Measurements from ENCODE around the gene DIRAS2.

The DIRAS2 gene

DNA sequence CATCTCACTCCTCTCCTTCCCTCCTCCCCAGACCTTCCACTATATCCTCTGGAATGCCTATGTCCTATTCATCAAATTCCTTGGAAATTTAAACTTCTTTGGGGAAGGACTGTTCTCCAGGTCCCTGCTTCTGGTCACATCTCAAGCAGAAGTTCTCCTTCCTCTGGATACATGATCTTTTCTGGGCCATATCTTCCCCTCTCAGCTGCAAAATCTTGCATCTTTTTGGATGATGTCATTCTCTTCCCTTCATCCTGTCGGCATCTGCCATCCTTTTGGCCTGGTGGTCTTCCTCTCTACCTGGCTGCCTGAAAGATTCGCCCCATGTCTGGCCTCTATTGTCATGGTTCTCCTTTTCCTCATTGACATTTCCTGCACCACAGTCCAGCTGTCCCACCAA, 5.2 kb upstream of the DIRAS2 start (continued):
- TF ChIP-seq, protein P1, sequence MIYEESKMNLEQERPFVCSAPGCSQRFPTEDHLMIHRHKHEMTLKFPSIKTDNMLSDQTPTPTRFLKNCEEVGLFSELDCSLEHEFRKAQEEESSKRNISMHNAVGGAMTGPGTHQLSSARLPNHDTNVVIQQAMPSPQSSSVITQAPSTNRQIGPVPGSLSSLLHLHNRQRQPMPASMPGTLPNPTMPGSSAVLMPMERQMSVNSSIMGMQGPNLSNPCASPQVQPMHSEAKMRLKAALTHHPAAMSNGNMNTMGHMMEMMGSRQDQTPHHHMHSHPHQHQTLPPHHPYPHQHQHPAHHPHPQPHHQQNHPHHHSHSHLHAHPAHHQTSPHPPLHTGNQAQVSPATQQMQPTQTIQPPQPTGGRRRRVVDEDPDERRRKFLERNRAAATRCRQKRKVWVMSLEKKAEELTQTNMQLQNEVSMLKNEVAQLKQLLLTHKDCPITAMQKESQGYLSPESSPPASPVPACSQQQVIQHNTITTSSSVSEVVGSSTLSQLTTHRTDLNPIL (CRISPR knock-in tag; IDR thresholded peaks at IDR 0.05; ENCODE audit: low read depth): no peak
- TF ChIP-seq PPARA (CRISPR knock-in tag; IDR thresholded peaks at IDR 0.05; ENCODE audit: borderline replicate concordance) (no peak), ARNTL (CRISPR knock-in tag; IDR thresholded peaks at IDR 0.05; ENCODE audit: borderline replicate concordance, low read depth) (no peak)

DNA sequence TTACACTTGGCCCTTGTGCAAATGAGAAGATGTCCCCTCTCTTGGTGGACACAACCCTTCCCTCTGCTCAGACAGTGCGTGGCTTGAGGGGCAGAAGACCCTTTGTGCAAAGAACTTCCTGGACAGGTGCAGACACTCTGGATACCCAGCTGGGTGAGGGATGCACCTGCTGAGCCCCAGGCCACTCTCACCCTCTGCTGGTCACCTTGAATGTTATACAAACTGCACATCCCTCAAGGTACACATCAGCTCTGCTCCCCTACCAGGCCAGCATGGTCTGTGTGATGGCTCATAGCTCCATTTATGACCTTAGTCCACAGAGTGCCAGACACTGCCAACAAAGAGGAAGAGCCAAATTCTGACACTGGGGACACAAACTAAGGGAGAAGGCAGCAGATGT, 3.1 kb upstream of the DIRAS2 start:
- no peak for TF ChIP-seq TOX (CRISPR knock-in tag; IDR thresholded peaks at IDR 0.05; ENCODE audit: borderline replicate concordance)
- no peak for TF ChIP-seq BACH2 (CRISPR knock-in tag; IDR thresholded peaks at IDR 0.05; ENCODE audit: borderline replicate concordance)
- TF ChIP-seq OSR1 (CRISPR knock-in tag; IDR thresholded peaks at IDR 0.05): no peak
- TF ChIP-seq, protein P2, sequence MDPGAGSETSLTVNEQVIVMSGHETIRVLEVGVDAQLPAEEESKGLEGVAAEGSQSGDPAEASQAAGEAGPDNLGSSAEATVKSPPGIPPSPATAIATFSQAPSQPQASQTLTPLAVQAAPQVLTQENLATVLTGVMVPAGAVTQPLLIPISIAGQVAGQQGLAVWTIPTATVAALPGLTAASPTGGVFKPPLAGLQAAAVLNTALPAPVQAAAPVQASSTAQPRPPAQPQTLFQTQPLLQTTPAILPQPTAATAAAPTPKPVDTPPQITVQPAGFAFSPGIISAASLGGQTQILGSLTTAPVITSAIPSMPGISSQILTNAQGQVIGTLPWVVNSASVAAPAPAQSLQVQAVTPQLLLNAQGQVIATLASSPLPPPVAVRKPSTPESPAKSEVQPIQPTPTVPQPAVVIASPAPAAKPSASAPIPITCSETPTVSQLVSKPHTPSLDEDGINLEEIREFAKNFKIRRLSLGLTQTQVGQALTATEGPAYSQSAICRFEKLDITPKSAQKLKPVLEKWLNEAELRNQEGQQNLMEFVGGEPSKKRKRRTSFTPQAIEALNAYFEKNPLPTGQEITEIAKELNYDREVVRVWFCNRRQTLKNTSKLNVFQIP (CRISPR knock-in tag; IDR thresholded peaks at IDR 0.05; ENCODE audit: borderline replicate concordance, low read depth): no peak
- no peak for TF ChIP-seq CSDC2 (CRISPR knock-in tag; IDR thresholded peaks at IDR 0.05)
- TF ChIP-seq, protein P3, sequence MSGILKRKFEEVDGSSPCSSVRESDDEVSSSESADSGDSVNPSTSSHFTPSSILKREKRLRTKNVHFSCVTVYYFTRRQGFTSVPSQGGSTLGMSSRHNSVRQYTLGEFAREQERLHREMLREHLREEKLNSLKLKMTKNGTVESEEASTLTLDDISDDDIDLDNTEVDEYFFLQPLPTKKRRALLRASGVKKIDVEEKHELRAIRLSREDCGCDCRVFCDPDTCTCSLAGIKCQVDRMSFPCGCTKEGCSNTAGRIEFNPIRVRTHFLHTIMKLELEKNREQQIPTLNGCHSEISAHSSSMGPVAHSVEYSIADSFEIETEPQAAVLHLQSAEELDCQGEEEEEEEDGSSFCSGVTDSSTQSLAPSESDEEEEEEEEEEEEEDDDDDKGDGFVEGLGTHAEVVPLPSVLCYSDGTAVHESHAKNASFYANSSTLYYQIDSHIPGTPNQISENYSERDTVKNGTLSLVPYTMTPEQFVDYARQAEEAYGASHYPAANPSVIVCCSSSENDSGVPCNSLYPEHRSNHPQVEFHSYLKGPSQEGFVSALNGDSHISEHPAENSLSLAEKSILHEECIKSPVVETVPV (CRISPR knock-in tag; IDR thresholded peaks at IDR 0.05): no peak
- TF ChIP-seq PPARA (CRISPR knock-in tag; IDR thresholded peaks at IDR 0.05; ENCODE audit: borderline replicate concordance): no peak
- TF ChIP-seq ZC3H10 (CRISPR knock-in tag; IDR thresholded peaks at IDR 0.05): no peak
- no peak for TF ChIP-seq ZFP3 (CRISPR knock-in tag; IDR thresholded peaks at IDR 0.05)
- TF ChIP-seq ZNF8 (CRISPR knock-in tag; IDR thresholded peaks at IDR 0.05): no peak
- TF ChIP-seq, protein P4, sequence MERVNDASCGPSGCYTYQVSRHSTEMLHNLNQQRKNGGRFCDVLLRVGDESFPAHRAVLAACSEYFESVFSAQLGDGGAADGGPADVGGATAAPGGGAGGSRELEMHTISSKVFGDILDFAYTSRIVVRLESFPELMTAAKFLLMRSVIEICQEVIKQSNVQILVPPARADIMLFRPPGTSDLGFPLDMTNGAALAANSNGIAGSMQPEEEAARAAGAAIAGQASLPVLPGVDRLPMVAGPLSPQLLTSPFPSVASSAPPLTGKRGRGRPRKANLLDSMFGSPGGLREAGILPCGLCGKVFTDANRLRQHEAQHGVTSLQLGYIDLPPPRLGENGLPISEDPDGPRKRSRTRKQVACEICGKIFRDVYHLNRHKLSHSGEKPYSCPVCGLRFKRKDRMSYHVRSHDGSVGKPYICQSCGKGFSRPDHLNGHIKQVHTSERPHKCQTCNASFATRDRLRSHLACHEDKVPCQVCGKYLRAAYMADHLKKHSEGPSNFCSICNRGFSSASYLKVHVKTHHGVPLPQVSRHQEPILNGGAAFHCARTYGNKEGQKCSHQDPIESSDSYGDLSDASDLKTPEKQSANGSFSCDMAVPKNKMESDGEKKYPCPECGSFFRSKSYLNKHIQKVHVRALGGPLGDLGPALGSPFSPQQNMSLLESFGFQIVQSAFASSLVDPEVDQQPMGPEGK (CRISPR knock-in tag; IDR thresholded peaks at IDR 0.05; ENCODE audit: borderline replicate concordance): no peak
- no peak for TF ChIP-seq ZNF70 (CRISPR knock-in tag; IDR thresholded peaks at IDR 0.05)
- no peak for ATAC-seq

DNA sequence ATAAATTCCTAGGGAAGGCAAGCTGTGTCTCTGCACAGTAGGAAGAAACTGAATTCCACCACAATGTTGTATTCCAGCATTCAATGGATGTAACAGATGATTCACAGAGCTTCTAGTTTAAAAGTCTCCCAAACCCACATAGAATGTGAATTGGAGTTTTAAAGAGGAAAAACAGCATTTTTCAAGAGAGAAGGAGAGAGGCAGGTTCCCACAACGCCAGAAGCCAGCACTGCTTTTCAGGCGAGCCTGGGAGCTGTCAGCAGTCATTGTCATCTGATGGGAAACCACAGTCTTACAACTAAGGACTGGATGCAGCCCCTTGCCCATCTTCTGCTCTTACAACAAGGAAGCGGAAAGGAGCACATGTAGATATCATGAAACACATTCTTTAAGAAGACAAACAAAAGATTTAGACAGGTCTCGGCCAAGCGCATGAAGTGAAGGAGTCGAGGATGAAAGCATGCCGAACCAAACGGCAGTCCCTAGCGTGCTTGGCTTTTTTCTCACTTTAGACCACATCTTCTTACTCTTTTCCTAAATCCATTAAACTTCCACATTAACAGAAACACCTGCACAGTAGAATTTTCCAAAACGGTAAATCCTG, 638 bp downstream of the DIRAS2 start:
- ATAC-seq: no peak
- no peak for TF ChIP-seq OSR1 (CRISPR knock-in tag; IDR thresholded peaks at IDR 0.05)
- no peak for TF ChIP-seq TOX (CRISPR knock-in tag; IDR thresholded peaks at IDR 0.05; ENCODE audit: borderline replicate concordance)
- TF ChIP-seq ZNF565 (CRISPR knock-in tag; conservative IDR thresholded peaks at IDR 0.05; ENCODE audit: low read depth): no peak
- TF ChIP-seq ZNF70 (CRISPR knock-in tag; IDR thresholded peaks at IDR 0.05): no peak
- TF ChIP-seq PPARA (CRISPR knock-in tag; IDR thresholded peaks at IDR 0.05; ENCODE audit: borderline replicate concordance): no peak
- TF ChIP-seq, protein P5, sequence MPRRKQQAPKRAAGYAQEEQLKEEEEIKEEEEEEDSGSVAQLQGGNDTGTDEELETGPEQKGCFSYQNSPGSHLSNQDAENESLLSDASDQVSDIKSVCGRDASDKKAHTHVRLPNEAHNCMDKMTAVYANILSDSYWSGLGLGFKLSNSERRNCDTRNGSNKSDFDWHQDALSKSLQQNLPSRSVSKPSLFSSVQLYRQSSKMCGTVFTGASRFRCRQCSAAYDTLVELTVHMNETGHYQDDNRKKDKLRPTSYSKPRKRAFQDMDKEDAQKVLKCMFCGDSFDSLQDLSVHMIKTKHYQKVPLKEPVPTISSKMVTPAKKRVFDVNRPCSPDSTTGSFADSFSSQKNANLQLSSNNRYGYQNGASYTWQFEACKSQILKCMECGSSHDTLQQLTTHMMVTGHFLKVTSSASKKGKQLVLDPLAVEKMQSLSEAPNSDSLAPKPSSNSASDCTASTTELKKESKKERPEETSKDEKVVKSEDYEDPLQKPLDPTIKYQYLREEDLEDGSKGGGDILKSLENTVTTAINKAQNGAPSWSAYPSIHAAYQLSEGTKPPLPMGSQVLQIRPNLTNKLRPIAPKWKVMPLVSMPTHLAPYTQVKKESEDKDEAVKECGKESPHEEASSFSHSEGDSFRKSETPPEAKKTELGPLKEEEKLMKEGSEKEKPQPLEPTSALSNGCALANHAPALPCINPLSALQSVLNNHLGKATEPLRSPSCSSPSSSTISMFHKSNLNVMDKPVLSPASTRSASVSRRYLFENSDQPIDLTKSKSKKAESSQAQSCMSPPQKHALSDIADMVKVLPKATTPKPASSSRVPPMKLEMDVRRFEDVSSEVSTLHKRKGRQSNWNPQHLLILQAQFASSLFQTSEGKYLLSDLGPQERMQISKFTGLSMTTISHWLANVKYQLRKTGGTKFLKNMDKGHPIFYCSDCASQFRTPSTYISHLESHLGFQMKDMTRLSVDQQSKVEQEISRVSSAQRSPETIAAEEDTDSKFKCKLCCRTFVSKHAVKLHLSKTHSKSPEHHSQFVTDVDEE (CRISPR knock-in tag; IDR thresholded peaks at IDR 0.05): no peak
- no peak for TF ChIP-seq BACH2 (CRISPR knock-in tag; IDR thresholded peaks at IDR 0.05; ENCODE audit: borderline replicate concordance)
- no peak for TF ChIP-seq ESRRG (CRISPR knock-in tag; IDR thresholded peaks at IDR 0.05)
- TF ChIP-seq, protein P2 (CRISPR knock-in tag; IDR thresholded peaks at IDR 0.05; ENCODE audit: borderline replicate concordance, low read depth): no peak
- TF ChIP-seq ISL1 (CRISPR knock-in tag; IDR thresholded peaks at IDR 0.05): no peak
- no peak for TF ChIP-seq ARNTL (CRISPR knock-in tag; IDR thresholded peaks at IDR 0.05; ENCODE audit: borderline replicate concordance, low read depth)
- TF ChIP-seq, protein P3 (CRISPR knock-in tag; IDR thresholded peaks at IDR 0.05): no peak
